ENCODE measurements around the gene CLASP1.

CLASP1 gene

DNA sequence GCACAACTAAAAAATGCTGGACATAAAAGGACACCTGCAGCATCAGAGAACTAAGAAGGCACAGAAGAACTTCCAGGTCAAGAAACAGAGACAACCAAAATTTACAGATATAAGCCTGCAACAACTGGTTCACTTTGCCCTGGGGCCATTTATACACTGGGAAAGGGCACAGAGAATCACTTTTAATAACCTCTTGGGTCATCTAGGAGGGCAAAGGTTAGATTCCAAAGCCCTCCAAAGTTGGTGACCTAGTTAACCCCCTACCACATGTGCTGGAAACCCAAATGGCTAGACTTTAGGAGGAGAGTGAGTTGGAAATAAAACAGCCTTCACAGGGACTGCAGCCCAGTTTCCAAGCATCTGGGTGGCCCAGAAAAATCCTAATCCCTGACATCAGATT is 115.3 kb downstream of the CLASP1 start:
- Histone ChIP-seq H3K4me3 (ENCODE audit: low read length) (no peak overlapping the region), H2BK120ac (ENCODE audit: low read depth, low read length) (no peak overlapping the region), H3K79me2 (ENCODE audit: control insufficient read depth, insufficient read depth, low read length) (peaks cover 10% of the 10 kb centered on the region), H3K36me3 (ENCODE audit: control insufficient read depth, insufficient read depth, low read length) (no peaks in the 10 kb centered on the region), H3K27ac (ENCODE audit: low read depth, low read length) (no peak overlapping the region), H4K8ac (ENCODE audit: low read depth, low read length) (no peak overlapping the region), H2BK5ac (ENCODE audit: low read length) (no peak overlapping the region), H3K4me2 (ENCODE audit: low read length) (no peak overlapping the region), H3K18ac (ENCODE audit: low read length) (no peak overlapping the region), H3K79me1 (ENCODE audit: low read length) (peaks cover 7% of the 10 kb centered on the region), H3K27me3 (ENCODE audit: insufficient read depth, low read length, poor library complexity) (no peaks in the 10 kb centered on the region), H4K5ac (ENCODE audit: low read length) (no peak overlapping the region), H3K9ac (ENCODE audit: low read length) (no peak overlapping the region), H3K23ac (ENCODE audit: low read length) (no peak overlapping the region), H3K4ac (ENCODE audit: low read depth, low read length) (no peak overlapping the region), H3K4me1 (ENCODE audit: control insufficient read depth, low read depth, low read length) (peaks cover 5% of the 10 kb centered on the region), H3K56ac (ENCODE audit: low read length) (no peak overlapping the region), H2AK5ac (ENCODE audit: low read length) (no peak overlapping the region), H2BK15ac (replicated peaks; ENCODE audit: low read depth) (no peak overlapping the region)
- DNase-seq: no peak

DNA sequence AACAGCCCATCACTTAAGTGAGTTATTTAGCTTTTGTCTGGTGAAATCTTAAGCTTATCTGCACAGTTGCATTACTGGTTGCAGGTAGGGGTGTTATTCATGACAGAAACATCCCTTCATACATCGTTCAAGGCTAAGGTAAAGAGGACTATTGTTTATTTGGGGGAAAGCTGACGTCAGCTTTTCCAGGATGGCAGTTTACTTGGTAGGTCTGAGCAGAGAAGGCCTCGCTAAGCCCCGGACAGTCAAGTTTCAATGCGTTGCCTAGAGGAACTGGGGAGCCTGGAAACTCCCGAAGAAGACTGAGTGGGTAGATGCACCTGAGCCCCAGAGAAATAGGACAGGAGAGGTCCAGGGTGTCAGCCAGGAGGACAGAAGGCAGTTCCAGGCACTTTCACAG is 116.4 kb downstream of the CLASP1 start:
- Histone ChIP-seq H3K18ac (ENCODE audit: low read length) (no peak overlapping the region), H3K4me2 (ENCODE audit: low read length) (no peak overlapping the region), H4K5ac (ENCODE audit: low read length) (no peak overlapping the region), H3K4ac (ENCODE audit: low read depth, low read length) (no peak overlapping the region), H3K9ac (ENCODE audit: low read length) (no peak overlapping the region), H2BK120ac (ENCODE audit: low read depth, low read length) (no peak overlapping the region), H3K79me1 (ENCODE audit: low read length) (peaks cover 14% of the 10 kb centered on the region), H3K27ac (ENCODE audit: low read depth, low read length) (no peak overlapping the region), H3K4me1 (ENCODE audit: control insufficient read depth, low read depth, low read length) (peaks cover 5% of the 10 kb centered on the region), H4K8ac (ENCODE audit: low read depth, low read length) (no peak overlapping the region), H3K56ac (ENCODE audit: low read length) (peak overlapping the region; percentile 43), H2BK5ac (ENCODE audit: low read length) (no peak overlapping the region), H2AK5ac (ENCODE audit: low read length) (no peak overlapping the region), H3K36me3 (ENCODE audit: control insufficient read depth, insufficient read depth, low read length) (no peaks in the 10 kb centered on the region), H3K23ac (ENCODE audit: low read length) (no peak overlapping the region), H3K4me3 (ENCODE audit: low read length) (no peak overlapping the region), H2BK15ac (replicated peaks; ENCODE audit: low read depth) (no peak overlapping the region), H3K79me2 (ENCODE audit: control insufficient read depth, insufficient read depth, low read length) (peaks cover 13% of the 10 kb centered on the region), H3K27me3 (ENCODE audit: insufficient read depth, low read length, poor library complexity) (no peaks in the 10 kb centered on the region)
- no CpG with 5 or more reads among the region's 6 CpGs for WGBS (ENCODE audit: extremely low coverage, insufficient coverage, low lambda C conversion rate)
- DNase-seq: peak; percentile 50

DNA sequence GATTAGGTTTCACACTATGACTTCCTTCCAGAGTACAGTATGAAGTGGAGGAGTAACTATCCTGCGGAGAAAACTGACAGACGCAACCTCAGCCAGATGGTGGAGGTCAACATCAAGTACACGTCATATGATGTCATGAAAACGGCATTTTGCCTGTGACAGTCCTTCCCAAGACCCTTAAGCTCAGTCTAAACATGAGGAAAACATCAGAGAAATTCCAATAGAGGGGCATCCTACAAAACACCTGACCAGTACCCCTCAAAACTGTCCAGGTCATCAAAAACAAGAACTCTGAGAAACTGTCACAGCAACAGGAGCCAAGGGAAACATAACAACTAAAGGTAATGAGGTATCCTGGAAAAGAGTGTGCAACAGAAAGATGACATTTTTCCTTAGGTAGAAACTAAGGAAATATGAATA is 116.9 kb downstream of the CLASP1 start:
- Histone ChIP-seq H3K36me3 (ENCODE audit: control insufficient read depth, insufficient read depth, low read length) (no peaks in the 10 kb centered on the region), H2BK15ac (replicated peaks; ENCODE audit: low read depth) (no peak overlapping the region), H3K79me2 (ENCODE audit: control insufficient read depth, insufficient read depth, low read length) (peaks cover 14% of the 10 kb centered on the region), H3K23ac (ENCODE audit: low read length) (no peak overlapping the region), H2BK5ac (ENCODE audit: low read length) (no peak overlapping the region), H2BK120ac (ENCODE audit: low read depth, low read length) (no peak overlapping the region), H3K18ac (ENCODE audit: low read length) (no peak overlapping the region), H3K27ac (ENCODE audit: low read depth, low read length) (no peak overlapping the region), H3K9ac (ENCODE audit: low read length) (no peak overlapping the region), H3K4me2 (ENCODE audit: low read length) (no peak overlapping the region), H3K27me3 (ENCODE audit: insufficient read depth, low read length, poor library complexity) (no peaks in the 10 kb centered on the region), H3K4ac (ENCODE audit: low read depth, low read length) (no peak overlapping the region), H3K4me3 (ENCODE audit: low read length) (no peak overlapping the region), H3K4me1 (ENCODE audit: control insufficient read depth, low read depth, low read length) (peaks cover 5% of the 10 kb centered on the region), H2AK5ac (ENCODE audit: low read length) (no peak overlapping the region), H3K79me1 (ENCODE audit: low read length) (peaks cover 15% of the 10 kb centered on the region), H4K5ac (ENCODE audit: low read length) (no peak overlapping the region), H3K56ac (ENCODE audit: low read length) (peak overlapping the region; percentile 50), H4K8ac (ENCODE audit: low read depth, low read length) (no peak overlapping the region)
- no CpG with 5 or more reads among the region's 4 CpGs for WGBS (ENCODE audit: extremely low coverage, insufficient coverage, low lambda C conversion rate)
- DNase-seq: peak; percentile 81

DNA sequence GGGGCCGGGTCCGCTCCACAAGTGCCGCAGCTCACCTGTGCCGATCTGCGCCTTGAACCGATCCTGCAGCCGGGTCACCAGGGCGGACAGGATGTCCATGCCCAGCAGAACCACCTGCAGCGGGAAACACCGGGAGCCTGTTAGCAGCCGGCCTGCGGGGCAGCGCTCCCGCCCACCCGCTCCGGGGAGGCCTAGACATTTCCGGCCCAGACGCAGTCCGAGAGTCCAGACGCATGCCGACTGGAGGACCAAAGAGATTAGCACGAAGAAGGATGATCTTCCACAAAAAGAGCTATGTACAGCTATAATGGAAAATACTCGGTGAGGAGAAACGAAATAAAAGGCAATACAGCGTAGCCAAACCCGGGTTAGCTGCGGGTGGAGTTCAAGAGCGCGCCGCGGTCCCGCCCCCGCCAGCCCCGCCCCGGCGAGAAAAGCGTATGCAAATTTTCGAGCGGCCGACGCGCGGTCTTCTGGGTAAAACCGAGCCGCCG is 119.0 kb downstream of the CLASP1 start:
- Histone ChIP-seq H4K5ac (ENCODE audit: low read length) (no peak overlapping the region), H2BK15ac (replicated peaks; ENCODE audit: low read depth) (no peak overlapping the region), H3K18ac (ENCODE audit: low read length) (peak overlapping the region; percentile 56), H3K27me3 (ENCODE audit: insufficient read depth, low read length, poor library complexity) (no peaks in the 10 kb centered on the region), H2AK5ac (ENCODE audit: low read length) (no peak overlapping the region), H2BK5ac (ENCODE audit: low read length) (peak overlapping the region; percentile 92), H3K36me3 (ENCODE audit: control insufficient read depth, insufficient read depth, low read length) (no peaks in the 10 kb centered on the region), H3K4me3 (ENCODE audit: low read length) (peak overlapping the region; percentile 73), H3K4me1 (ENCODE audit: control insufficient read depth, low read depth, low read length) (peaks cover 5% of the 10 kb centered on the region), H3K79me2 (ENCODE audit: control insufficient read depth, insufficient read depth, low read length) (peaks cover 14% of the 10 kb centered on the region), H3K4ac (ENCODE audit: low read depth, low read length) (peak overlapping the region; percentile 65), H4K8ac (ENCODE audit: low read depth, low read length) (no peak overlapping the region), H3K56ac (ENCODE audit: low read length) (peak overlapping the region; percentile 94), H3K4me2 (ENCODE audit: low read length) (peak overlapping the region; percentile 55), H3K9ac (ENCODE audit: low read length) (peak overlapping the region; percentile 90), H3K23ac (ENCODE audit: low read length) (peak overlapping the region; percentile 81), H3K27ac (ENCODE audit: low read depth, low read length) (peak overlapping the region; percentile 98), H2BK120ac (ENCODE audit: low read depth, low read length) (no peak overlapping the region), H3K79me1 (ENCODE audit: low read length) (peaks cover 16% of the 10 kb centered on the region)
- DNase-seq: peak; percentile 89
- no CpG with 5 or more reads among the region's 46 CpGs for WGBS (ENCODE audit: extremely low coverage, insufficient coverage, low lambda C conversion rate)

DNA sequence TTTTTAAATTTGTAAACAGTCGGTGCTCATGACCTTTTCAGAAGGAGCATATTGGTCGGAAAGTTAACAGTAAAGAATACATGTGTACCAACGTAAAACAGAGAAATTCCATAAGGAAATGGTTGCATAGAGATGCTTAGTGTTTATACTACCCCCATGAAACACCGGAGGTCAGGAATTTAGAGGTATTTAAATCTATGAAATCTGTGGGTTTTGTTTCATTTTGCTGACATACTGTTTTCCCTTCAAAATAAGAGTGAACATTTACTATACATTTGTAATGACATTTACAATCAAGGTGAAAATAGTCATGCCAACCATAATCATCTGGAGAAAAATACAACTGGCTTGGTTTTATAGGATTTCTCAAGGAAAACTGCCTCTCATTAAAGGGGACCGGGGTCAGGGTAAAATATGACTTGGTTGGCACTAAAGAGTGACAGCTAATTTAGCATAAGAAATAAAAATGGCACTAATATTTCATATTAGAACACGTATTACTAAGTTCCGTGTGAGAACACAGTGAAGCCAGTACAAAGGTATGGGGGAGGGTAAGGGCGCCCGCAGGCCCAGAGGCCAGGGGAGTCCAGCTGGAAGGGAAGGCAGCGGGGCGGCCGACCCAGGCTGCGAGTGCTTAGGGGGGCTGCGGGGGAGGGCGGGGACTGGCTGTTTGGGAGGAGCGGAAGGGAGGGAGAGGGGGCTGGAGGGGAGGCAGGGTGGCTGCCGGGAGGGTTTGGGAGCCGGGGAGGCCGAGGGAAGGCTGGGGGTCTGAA is 119.6 kb downstream of the CLASP1 start:
- H3K79me2 ChIP-seq (ENCODE audit: control insufficient read depth, insufficient read depth, low read length): peaks cover 14% of the 10 kb centered on the region
- H3K23ac ChIP-seq (ENCODE audit: low read length): no peak overlapping the region
- peaks cover 7% of the 10 kb centered on the region for H3K4me1 ChIP-seq (ENCODE audit: control insufficient read depth, low read depth, low read length)
- no peak for DNase-seq
- no peak overlapping the region for H2BK5ac ChIP-seq (ENCODE audit: low read length)
- no peak overlapping the region for H4K8ac ChIP-seq (ENCODE audit: low read depth, low read length)
- H2BK120ac ChIP-seq (ENCODE audit: low read depth, low read length): no peak overlapping the region
- peaks cover 16% of the 10 kb centered on the region for H3K79me1 ChIP-seq (ENCODE audit: low read length)
- H3K4me3 ChIP-seq (ENCODE audit: low read length): peak overlapping the region; percentile 73
- H3K4me2 ChIP-seq (ENCODE audit: low read length): peak overlapping the region; percentile 55
- no peak overlapping the region for H2AK5ac ChIP-seq (ENCODE audit: low read length)
- no peak overlapping the region for H4K5ac ChIP-seq (ENCODE audit: low read length)
- no peaks in the 10 kb centered on the region for H3K36me3 ChIP-seq (ENCODE audit: control insufficient read depth, insufficient read depth, low read length)
- H3K4ac ChIP-seq (ENCODE audit: low read depth, low read length): no peak overlapping the region
- H3K9ac ChIP-seq (ENCODE audit: low read length): peak overlapping the region; percentile 90
- H3K56ac ChIP-seq (ENCODE audit: low read length): peak overlapping the region; percentile 94
- WGBS (ENCODE audit: extremely low coverage, insufficient coverage, low lambda C conversion rate): no CpG with 5 or more reads among the region's 19 CpGs
- H2BK15ac ChIP-seq (replicated peaks; ENCODE audit: low read depth): no peak overlapping the region
- no peaks in the 10 kb centered on the region for H3K27me3 ChIP-seq (ENCODE audit: insufficient read depth, low read length, poor library complexity)
- peak overlapping the region; percentile 16 for H3K18ac ChIP-seq (ENCODE audit: low read length)
- H3K27ac ChIP-seq (ENCODE audit: low read depth, low read length): peak overlapping the region; percentile 98

All from mesendoderm (in vitro differentiated cells).